Measurements from ENCODE around the gene OSBPL3.

- TF ChIP-seq CTCF (IDR thresholded peaks at IDR 0.05) (no peak), EZH2 (IDR thresholded peaks at IDR 0.05; ENCODE audit: borderline replicate concordance, insufficient read depth, low read depth, low read length, poor library complexity, severe bottlenecking) (no peak)
These were observed 143.9 kb downstream of the OSBPL3 start for GRCh38 chr7:24836084-24836483.

All from B cell (primary cell).